Measurements from ENCODE around the gene HCN4.

DNA sequence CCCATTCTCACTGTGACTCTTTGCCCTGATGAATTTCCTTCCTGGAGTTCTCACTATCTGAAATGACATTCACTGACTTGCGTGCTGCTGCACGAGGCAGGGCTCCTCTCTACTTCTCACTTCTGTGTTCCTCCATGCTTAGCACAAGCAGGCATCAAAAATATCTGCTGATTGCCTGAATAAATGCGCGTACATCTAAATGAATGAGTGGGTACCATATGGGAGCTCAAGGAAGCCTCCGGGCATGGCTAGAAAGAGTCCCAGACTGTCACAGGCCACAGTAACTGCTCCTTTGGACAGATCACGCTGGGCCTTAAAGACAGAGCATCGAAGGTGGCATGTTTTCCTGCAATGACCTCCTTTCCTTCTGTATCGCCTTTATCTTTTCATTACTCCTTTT is 31.6 kb downstream of the HCN4 start:
- TF ChIP-seq, protein P1, sequence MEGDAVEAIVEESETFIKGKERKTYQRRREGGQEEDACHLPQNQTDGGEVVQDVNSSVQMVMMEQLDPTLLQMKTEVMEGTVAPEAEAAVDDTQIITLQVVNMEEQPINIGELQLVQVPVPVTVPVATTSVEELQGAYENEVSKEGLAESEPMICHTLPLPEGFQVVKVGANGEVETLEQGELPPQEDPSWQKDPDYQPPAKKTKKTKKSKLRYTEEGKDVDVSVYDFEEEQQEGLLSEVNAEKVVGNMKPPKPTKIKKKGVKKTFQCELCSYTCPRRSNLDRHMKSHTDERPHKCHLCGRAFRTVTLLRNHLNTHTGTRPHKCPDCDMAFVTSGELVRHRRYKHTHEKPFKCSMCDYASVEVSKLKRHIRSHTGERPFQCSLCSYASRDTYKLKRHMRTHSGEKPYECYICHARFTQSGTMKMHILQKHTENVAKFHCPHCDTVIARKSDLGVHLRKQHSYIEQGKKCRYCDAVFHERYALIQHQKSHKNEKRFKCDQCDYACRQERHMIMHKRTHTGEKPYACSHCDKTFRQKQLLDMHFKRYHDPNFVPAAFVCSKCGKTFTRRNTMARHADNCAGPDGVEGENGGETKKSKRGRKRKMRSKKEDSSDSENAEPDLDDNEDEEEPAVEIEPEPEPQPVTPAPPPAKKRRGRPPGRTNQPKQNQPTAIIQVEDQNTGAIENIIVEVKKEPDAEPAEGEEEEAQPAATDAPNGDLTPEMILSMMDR (IDR thresholded peaks at IDR 0.05 in 8 of 11, conservative IDR thresholded peaks at IDR 0.05 in 3 of 11): no peak
- TF ChIP-seq POLR2A (IDR thresholded peaks at IDR 0.05): no peak

All from spleen (tissue), 7 donors.